SK-N-SH (cell line): ENCODE results near the gene RBM47.
A peak's percentile ranks its signal among the peaks of the same experiment; 100 is the strongest.

Source experiments
- CTCF ChIP-seq: fragments of 200-600 bp; sonication (generic); IDR thresholded peaks from 2 replicates; pipeline ENCODE4 v1.6.1; 2017; ENCODE audit warnings: antibody characterized with exemption, mild to moderate bottlenecking, moderate library complexity
- EP300 ChIP-seq, 2 experiments: IDR thresholded peaks; 2 replicates each; pipeline versions ENCODE4 v1.4.0 to v1.6.1; 2012; ENCODE audit warnings: borderline replicate concordance in 1 of 2, low read depth in 1 of 2, low read length in 1 of 2
- IRF3 ChIP-seq: fragments of 150-350 bp; IDR thresholded peaks from 2 replicates; pipeline ENCODE4 v1.6.1; 2016; ENCODE audit warnings: mild to moderate bottlenecking, low read depth, low read length
- SIN3A ChIP-seq: IDR thresholded peaks from 2 replicates; pipeline ENCODE4 v1.6.1; 2012; ENCODE audit warnings: low read depth, mild to moderate bottlenecking, low read length, moderate library complexity, borderline replicate concordance
- TF ChIP-seq, protein P1 (sequence below): IDR thresholded peaks from 2 replicates; pipeline ENCODE4 v1.6.1; 2012; ENCODE audit warnings: mild to moderate bottlenecking, low read depth, low read length, moderate library complexity
- TF ChIP-seq, protein P2 (sequence below): IDR thresholded peaks from 2 replicates; pipeline ENCODE4 v1.4.0; 2012; ENCODE audit warnings: low read depth

DNA sequence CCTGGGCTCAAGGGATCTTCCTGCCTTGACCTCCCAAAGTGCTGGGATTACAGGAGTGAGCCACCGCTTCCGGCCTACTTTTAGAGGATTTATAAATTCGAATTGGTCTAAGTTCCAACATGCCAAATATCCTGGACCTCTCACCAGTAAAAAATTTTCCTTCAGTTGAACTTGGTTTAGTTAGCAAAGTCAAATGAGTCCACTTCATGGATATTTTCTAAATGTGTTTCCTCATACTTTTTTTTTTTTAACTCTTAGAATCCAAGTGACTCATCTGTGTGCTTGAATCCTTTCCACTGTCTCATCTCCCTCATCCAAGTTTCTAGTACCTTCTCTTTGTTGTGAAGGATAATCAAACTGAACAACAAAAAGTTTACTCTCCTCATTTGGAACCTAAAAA lies 49.7 kb downstream of the RBM47 start:
- no peak for TF ChIP-seq CTCF
- peak in 1 of 2 experiments; percentile 57; a peak in 1 of 4 replicates for TF ChIP-seq EP300 (IDR thresholded peaks at IDR 0.05; ENCODE audit: borderline replicate concordance in 1 of 2, low read depth in 1 of 2, low read length in 1 of 2)
- TF ChIP-seq, protein P1, sequence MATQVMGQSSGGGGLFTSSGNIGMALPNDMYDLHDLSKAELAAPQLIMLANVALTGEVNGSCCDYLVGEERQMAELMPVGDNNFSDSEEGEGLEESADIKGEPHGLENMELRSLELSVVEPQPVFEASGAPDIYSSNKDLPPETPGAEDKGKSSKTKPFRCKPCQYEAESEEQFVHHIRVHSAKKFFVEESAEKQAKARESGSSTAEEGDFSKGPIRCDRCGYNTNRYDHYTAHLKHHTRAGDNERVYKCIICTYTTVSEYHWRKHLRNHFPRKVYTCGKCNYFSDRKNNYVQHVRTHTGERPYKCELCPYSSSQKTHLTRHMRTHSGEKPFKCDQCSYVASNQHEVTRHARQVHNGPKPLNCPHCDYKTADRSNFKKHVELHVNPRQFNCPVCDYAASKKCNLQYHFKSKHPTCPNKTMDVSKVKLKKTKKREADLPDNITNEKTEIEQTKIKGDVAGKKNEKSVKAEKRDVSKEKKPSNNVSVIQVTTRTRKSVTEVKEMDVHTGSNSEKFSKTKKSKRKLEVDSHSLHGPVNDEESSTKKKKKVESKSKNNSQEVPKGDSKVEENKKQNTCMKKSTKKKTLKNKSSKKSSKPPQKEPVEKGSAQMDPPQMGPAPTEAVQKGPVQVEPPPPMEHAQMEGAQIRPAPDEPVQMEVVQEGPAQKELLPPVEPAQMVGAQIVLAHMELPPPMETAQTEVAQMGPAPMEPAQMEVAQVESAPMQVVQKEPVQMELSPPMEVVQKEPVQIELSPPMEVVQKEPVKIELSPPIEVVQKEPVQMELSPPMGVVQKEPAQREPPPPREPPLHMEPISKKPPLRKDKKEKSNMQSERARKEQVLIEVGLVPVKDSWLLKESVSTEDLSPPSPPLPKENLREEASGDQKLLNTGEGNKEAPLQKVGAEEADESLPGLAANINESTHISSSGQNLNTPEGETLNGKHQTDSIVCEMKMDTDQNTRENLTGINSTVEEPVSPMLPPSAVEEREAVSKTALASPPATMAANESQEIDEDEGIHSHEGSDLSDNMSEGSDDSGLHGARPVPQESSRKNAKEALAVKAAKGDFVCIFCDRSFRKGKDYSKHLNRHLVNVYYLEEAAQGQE: no peak
- no peak for TF ChIP-seq SIN3A
- TF ChIP-seq, protein P2, sequence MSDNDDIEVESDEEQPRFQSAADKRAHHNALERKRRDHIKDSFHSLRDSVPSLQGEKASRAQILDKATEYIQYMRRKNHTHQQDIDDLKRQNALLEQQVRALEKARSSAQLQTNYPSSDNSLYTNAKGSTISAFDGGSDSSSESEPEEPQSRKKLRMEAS: no peak
- TF ChIP-seq IRF3: no peak
